Activated naive CD4-positive, alpha-beta T cell treated with anti-CD3 and anti-CD28 coated beads, Interleukin-2, amount 10 ng/mL, durations not matched to agents 7 days and 5 days (primary cell): ENCODE measurements around the gene CFAP410.
"Not testable (repeated sequence)": the region's sequence is repeated elsewhere in the genome, so short reads cannot be mapped to it uniquely, and the experiment has no call there.

Source experiments
- CTCF ChIA-PET: fragments of 350-600 bp; sonication (Branson Sonifier 250); formaldehyde crosslinking; loops from one replicate; lab custom pipeline; 2021; ENCODE audit warnings: antibody characterized with exemption; lab: Charles Lee
- DNase-seq: peaks from one replicate; pipeline ENCODE4 v3.0.0-alpha.2; 2020
- H3K27ac Mint-ChIP-seq: one replicate; pipeline ENCODE4 v1.8.0; 2021; ENCODE audit warnings: mild to moderate bottlenecking, moderate library complexity, mixed read lengths
- H3K27me3 Mint-ChIP-seq: one replicate; pipeline ENCODE4 v1.8.0; 2021; ENCODE audit warnings: mild to moderate bottlenecking, mixed read lengths
- H3K36me3 Mint-ChIP-seq: one replicate; pipeline ENCODE4 v1.8.0; 2021; ENCODE audit warnings: mixed read lengths
- H3K4me1 Mint-ChIP-seq: one replicate; pipeline ENCODE4 v1.8.0; 2021; ENCODE audit warnings: mixed read lengths
- H3K4me3 Mint-ChIP-seq: one replicate; pipeline ENCODE4 v1.8.0; 2021; ENCODE audit warnings: mild to moderate bottlenecking, moderate library complexity, mixed read lengths
- H3K9me3 Mint-ChIP-seq: one replicate; pipeline ENCODE4 v1.8.0; 2021; ENCODE audit warnings: mixed read lengths

CFAP410 gene

GRCh38 chr21:44285138-44285992 lies 53.8 kb downstream of the CFAP410 start, which contains the start of gene AIRE:
Gene AIRE (plus strand): TSS chr21:44285876. CDS start chr21:44286007, 131 bp downstream.
- H3K27ac Mint-ChIP-seq, result no peak within 1 kb of the TSS
- peaks cover 71% of the 10 kb centered on the region for H3K27me3 Mint-ChIP-seq
- no peak for DNase-seq
- CTCF ChIA-PET, result no interaction called here
- no peak within 1 kb of the TSS for H3K4me3 Mint-ChIP-seq
- H3K4me1 Mint-ChIP-seq, result no peaks in the 10 kb centered on the region
- H3K9me3 Mint-ChIP-seq, result no peaks in the 10 kb centered on the region
- H3K36me3 Mint-ChIP-seq, result no peaks in the 10 kb centered on the region

GRCh38 chr21:44283948-44284347 lies 55.2 kb downstream of the CFAP410 start:
- H3K9me3 Mint-ChIP-seq, result no peaks in the 10 kb centered on the region
- H3K36me3 Mint-ChIP-seq, result no peaks in the 10 kb centered on the region
- peaks cover 59% of the 10 kb centered on the region for H3K27me3 Mint-ChIP-seq
- CTCF ChIA-PET, result no interaction called here
- no peak for DNase-seq
- no peak overlapping the region for H3K4me3 Mint-ChIP-seq
- H3K27ac Mint-ChIP-seq, result no peak overlapping the region
- no peaks in the 10 kb centered on the region for H3K4me1 Mint-ChIP-seq

- H3K4me1 Mint-ChIP-seq, H3K27ac Mint-ChIP-seq, H3K4me3 Mint-ChIP-seq, H3K36me3 Mint-ChIP-seq, DNase-seq, CTCF ChIA-PET, H3K9me3 Mint-ChIP-seq: not testable (repeated sequence)
- peaks cover 53% of the 10 kb centered on the region for H3K27me3 Mint-ChIP-seq
Observed at GRCh38 chr21:44283211-44283785, 55.9 kb downstream of the CFAP410 start.

- Mint-ChIP-seq H3K27me3 (peaks cover 52% of the 10 kb centered on the region), H3K27ac (no peak overlapping the region), H3K36me3 (no peaks in the 10 kb centered on the region), H3K9me3 (no peaks in the 10 kb centered on the region), H3K4me3 (no peak overlapping the region), H3K4me1 (no peaks in the 10 kb centered on the region)
- CTCF ChIA-PET, result no interaction called here
- no peak for DNase-seq
Observed at GRCh38 chr21:44282370-44282769, 56.8 kb downstream of the CFAP410 start.

- CTCF ChIA-PET, result no interaction called here
- no peaks in the 10 kb centered on the region for H3K9me3 Mint-ChIP-seq
- no peaks in the 10 kb centered on the region for H3K4me1 Mint-ChIP-seq
- no peak overlapping the region for H3K4me3 Mint-ChIP-seq
- DNase-seq, result no peak
- peaks cover 54% of the 10 kb centered on the region for H3K27me3 Mint-ChIP-seq
- H3K27ac Mint-ChIP-seq, result no peak overlapping the region
- no peaks in the 10 kb centered on the region for H3K36me3 Mint-ChIP-seq
Observed at GRCh38 chr21:44281801-44282200, 57.4 kb downstream of the CFAP410 start.

- no peak overlapping the region for H3K27ac Mint-ChIP-seq
- H3K4me1 Mint-ChIP-seq, result no peaks in the 10 kb centered on the region
- H3K4me3 Mint-ChIP-seq, result no peak overlapping the region
- CTCF ChIA-PET, result no interaction called here
- no peak for DNase-seq
- no peaks in the 10 kb centered on the region for H3K36me3 Mint-ChIP-seq
- H3K27me3 Mint-ChIP-seq, result peaks cover 53% of the 10 kb centered on the region
- H3K9me3 Mint-ChIP-seq, result no peaks in the 10 kb centered on the region
Observed at GRCh38 chr21:44279354-44280260, 59.6 kb downstream of the CFAP410 start.
